ENCODE data around the gene FXN. TPM values are rescaled to one million over a fixed set of nuclear protein-coding genes. Genes with fewer than 3 reads are reported as not detected.

The FXN gene
- total RNA-seq, 2 experiments from 2014 or later: 14.1 to 15.2 TPM

DNA sequence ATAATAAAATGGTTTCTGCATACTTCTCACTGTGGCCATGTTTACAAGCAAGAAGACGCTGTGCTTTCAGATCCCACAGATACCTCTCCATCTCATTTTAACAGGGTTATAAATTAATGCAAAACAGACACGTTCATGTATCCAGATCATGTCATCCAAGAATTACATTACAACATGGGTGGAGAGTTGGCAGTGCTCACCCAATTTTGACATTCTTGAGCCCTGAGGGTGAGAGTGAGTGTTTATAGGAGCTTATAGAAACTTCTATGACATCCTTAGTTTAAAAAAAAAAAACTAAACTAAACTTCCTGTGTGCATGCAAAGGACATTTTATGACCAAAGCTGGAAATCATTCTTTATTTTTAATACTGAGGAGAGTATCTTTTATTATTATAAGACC is 30.7 kb upstream of the FXN start:
- H3K27me3 Mint-ChIP-seq: peaks cover 7% of the 10 kb centered on the region
- H3K4me3 Mint-ChIP-seq: no peak overlapping the region
- ChIA-PET CTCF (interaction anchor here (1.1 to 1.4 kb wide), 3 partner anchors 10 to 421 kb away, joined by 3 to 4 read pairs (median 3); no protein-coding TSS in a partner anchor), POLR2A (no interaction called here)
- no peaks in the 10 kb centered on the region for H3K9me3 Mint-ChIP-seq
- no peaks in the 10 kb centered on the region for H3K4me1 Mint-ChIP-seq (ENCODE audit: low read depth)
- no peak for DNase-seq
- intact Hi-C loops (cut with micrococcal nuclease): no loop called here
- no peak overlapping the region for H3K27ac Mint-ChIP-seq
- no peaks in the 10 kb centered on the region for H3K36me3 Mint-ChIP-seq

DNA sequence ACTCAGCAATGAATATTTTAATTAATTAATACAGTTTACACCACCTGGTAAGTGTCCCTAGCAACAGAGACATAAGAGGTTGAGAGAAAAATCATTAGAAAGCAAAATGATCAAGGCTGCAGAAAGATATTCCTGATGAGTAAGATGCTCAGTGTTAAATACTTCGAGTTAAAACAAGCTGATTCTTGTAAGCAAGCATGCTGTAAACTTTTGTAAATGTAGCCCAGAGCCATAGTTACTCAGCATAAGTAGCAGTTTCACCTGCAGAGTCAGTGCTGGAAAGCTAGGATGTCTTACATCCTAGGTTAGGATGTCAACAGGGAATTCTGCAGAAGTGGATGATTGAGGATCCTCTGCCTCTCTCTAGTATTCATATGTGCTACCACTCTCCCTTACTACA is 25.8 kb upstream of the FXN start:
- Mint-ChIP-seq H3K4me3 (no peak overlapping the region), H3K9me3 (no peaks in the 10 kb centered on the region), H3K27ac (no peak overlapping the region), H3K36me3 (no peaks in the 10 kb centered on the region), H3K27me3 (peaks cover 12% of the 10 kb centered on the region), H3K4me1 (ENCODE audit: low read depth) (peaks cover 9% of the 10 kb centered on the region)
- ChIA-PET CTCF (interaction anchor here (1.6 to 2.6 kb wide), 2 partner anchors 10 to 26 kb away, joined by 4 to 9 read pairs; partner anchors contain the start of gene FXN), POLR2A (no interaction called here)
- intact Hi-C loops (cut with micrococcal nuclease): no loop called here
- no peak for DNase-seq

DNA sequence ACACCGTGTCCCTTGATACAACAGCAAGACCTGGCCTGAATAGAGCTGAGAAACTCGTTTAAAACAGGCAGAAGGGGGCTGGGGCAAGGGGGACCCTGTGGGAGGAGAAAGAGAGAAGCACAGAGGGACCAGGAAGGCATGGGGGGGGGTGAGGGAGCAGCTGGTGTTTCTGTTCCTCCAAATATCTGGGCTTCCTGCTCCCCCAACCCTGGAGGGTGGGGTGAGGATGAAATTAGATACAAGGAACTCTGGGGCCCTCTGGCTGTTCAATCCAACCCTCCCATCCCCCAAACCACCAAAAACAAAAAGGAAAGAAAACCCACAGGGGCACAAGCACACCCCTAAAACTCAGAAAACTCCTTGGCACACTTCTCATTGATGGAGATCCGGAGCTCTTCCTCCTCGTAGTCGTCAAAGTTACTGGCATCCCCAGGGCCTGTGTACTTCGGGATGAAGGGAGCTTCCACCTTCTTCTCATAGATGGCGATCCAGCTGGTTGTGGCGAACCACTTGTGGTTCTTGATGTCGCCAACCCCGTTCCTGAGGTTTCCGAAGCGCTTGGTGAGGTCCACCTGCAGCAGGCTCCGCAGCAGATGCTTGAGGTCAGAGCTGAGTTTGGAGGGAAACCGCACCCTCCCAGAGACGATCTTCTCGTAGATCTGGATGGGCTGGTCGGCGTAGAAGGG is 22.7 kb upstream of the FXN start:
- intact Hi-C loops (cut with micrococcal nuclease): no loop called here
- no peak for DNase-seq
- ChIA-PET CTCF (no interaction called here), POLR2A (no interaction called here)
- no peaks in the 10 kb centered on the region for H3K36me3 Mint-ChIP-seq
- peaks cover 9% of the 10 kb centered on the region for H3K4me1 Mint-ChIP-seq (ENCODE audit: low read depth)
- H3K4me3 Mint-ChIP-seq: no peak overlapping the region
- no peaks in the 10 kb centered on the region for H3K9me3 Mint-ChIP-seq
- peaks cover 10% of the 10 kb centered on the region for H3K27me3 Mint-ChIP-seq
- H3K27ac Mint-ChIP-seq: no peak overlapping the region

DNA sequence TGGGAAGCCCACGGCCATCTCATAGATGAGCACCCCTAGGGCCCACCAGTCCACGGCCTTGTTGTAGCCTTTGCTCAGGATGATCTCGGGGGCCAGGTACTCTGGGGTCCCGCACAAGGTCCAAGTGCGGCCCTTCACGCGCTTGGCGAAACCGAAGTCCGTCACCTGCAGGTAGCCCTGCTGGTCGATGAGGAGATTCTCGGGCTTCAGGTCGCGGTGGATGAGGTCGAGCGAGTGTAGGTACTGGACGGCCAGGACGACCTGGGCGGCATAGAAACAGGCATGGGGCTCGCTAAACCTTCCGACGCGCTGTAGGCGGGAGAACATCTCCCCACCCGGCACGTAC is 22.2 kb upstream of the FXN start:
- H3K36me3 Mint-ChIP-seq: no peaks in the 10 kb centered on the region
- CTCF ChIA-PET: no interaction called here
- DNase-seq: no peak

DNA sequence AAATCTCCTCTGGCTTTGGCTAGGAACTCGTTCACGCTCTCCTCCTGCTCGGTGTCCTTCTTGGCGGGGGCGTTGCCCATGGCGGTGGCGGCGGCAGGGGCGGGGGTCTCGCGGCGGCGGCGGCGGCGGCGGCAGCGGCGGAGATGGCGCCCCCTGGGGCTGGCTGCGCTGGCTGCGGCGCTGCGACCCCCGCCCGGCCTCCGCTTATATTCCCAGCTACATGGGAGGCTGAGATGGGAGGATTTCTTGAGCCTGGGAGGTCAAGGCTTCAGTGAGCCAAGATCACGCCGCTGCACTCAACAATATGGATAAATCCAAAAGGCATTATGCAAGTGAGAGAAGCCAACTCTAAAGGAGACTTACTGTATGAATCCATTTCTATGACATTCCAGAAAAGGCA is 21.5 kb upstream of the FXN start, which contains the start of gene PRKACG:
Gene PRKACG (minus strand): TSS at position 101 of the 400 bp plus-strand sequence. CDS start 21 bp downstream, at position 80.
- Mint-ChIP-seq H3K4me1 (ENCODE audit: low read depth) (peaks cover 13% of the 10 kb centered on the region), H3K27ac (no peak within 1 kb of the TSS), H3K4me3 (no peak within 1 kb of the TSS), H3K9me3 (no peaks in the 10 kb centered on the region), H3K36me3 (no peaks in the 10 kb centered on the region), H3K27me3 (peaks cover 7% of the 10 kb centered on the region)
- intact Hi-C loops (cut with micrococcal nuclease): no loop called here
- DNase-seq: no peak
- ChIA-PET CTCF (no interaction called here), POLR2A (no interaction called here)

More for the DNA sequence above, 22.2 kb upstream of the FXN start:
- Mint-ChIP-seq H3K9me3 (no peaks in the 10 kb centered on the region), H3K27ac (no peak overlapping the region), H3K4me1 (ENCODE audit: low read depth) (peaks cover 9% of the 10 kb centered on the region), H3K27me3 (peaks cover 7% of the 10 kb centered on the region), H3K4me3 (no peak overlapping the region)
- intact Hi-C loops (cut with micrococcal nuclease): no loop called here
- POLR2A ChIA-PET: no interaction called here

DNA sequence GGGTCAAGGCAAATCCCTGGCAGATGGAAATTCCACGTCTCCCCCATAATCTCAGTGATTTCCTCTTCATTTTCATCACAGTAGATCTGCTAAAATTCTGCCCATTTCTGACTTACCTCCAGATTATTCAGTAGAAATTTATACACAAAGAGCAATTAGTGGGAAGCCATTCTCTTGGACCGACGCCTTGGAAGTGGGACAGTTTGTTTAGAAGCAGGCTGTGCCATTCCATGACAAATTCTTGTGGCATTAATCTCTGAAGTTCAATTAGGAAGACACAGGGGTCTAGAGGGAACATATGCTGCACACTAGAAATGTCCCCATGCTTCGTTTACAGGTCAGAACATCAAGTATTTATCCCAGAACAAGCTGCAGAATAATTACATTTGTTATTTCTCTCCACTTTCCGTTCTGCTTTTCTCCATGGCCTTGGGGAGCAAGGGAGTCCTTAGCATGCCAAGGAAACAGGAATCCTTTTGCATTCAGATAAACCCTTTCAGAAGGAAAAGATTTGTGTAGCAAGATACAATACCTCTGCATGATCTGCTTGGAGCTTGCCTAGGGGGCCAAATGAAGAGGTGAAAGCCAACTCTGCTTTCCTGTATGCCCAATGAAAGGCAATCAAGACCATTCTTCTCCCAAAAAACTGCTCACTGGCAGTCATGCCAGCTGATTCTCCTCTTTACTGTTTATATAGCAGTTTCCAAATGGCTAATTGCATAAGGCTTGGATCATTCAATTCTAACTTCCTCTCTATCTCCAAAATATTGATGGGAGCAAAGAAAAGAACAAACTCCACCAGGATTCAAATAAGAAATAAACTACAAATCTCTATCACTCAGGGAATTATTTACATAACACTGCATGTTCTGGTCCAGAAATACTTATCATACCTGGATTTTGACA is 19.1 kb upstream of the FXN start:
- intact Hi-C loops (cut with micrococcal nuclease): no loop called here
- Mint-ChIP-seq H3K36me3 (no peaks in the 10 kb centered on the region), H3K27me3 (peaks cover 6% of the 10 kb centered on the region), H3K27ac (no peak overlapping the region), H3K9me3 (no peaks in the 10 kb centered on the region), H3K4me1 (ENCODE audit: low read depth) (peaks cover 26% of the 10 kb centered on the region), H3K4me3 (no peak overlapping the region)
- DNase-seq: no peak
- ChIA-PET CTCF (interaction anchor here (1.2 to 1.7 kb wide), 4 partner anchors 10 to 431 kb away, joined by 3 to 6 read pairs (median 3); no protein-coding TSS in a partner anchor), POLR2A (no interaction called here)

DNA sequence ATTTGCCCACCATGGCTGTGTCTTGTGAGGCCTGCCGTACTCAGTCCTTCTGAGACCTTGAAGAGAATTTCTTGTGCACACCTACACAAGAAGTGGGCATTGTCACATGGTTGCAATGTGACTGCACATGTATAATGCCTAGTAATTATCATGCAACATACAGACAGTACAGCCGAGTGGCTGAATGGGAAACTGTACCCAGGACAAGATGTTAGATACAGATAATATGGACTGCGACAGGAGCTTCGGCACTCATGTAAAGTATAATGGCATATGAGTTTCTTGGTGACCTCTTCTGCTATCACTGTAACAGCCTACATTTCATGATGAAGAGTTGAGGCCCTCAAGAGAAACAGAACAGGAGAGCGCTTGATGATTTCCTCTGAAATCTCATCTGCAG is 16.8 kb upstream of the FXN start:
- CTCF ChIA-PET: interaction anchor here (0.9 to 2.3 kb wide), 2 partner anchors 8 to 17 kb away, joined by 4 to 11 read pairs; partner anchors contain the start of gene FXN
- no peak for DNase-seq
- Mint-ChIP-seq H3K9me3 (no peaks in the 10 kb centered on the region), H3K4me3 (no peak overlapping the region), H3K27me3 (peaks cover 3% of the 10 kb centered on the region), H3K36me3 (no peaks in the 10 kb centered on the region), H3K4me1 (ENCODE audit: low read depth) (peaks cover 17% of the 10 kb centered on the region), H3K27ac (no peak overlapping the region)
- intact Hi-C loops (cut with micrococcal nuclease): no loop called here
- POLR2A ChIA-PET: no interaction called here

DNA sequence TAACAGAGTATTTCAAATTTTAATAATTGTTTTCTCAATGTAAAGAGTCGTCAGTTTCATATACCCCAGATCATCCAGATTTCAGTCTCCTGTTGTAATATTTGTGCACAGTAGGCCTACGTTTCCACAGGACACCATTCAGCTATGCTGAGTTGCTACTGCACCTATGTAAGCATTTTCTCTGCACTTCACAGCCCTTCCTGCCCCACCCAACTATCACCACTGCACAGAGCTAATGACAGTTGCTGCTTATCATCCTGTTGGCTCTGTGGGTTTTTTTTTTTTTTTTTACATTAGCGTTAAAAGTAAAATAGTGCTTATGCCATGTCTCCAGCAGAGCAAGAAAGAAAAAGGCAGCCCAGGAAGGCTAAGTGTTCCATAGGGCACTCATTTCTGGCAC is 15.7 kb upstream of the FXN start:
- no peak overlapping the region for H3K27ac Mint-ChIP-seq
- no peaks in the 10 kb centered on the region for H3K36me3 Mint-ChIP-seq
- no peaks in the 10 kb centered on the region for H3K9me3 Mint-ChIP-seq
- peak; percentile 21 for DNase-seq
- no peak overlapping the region for H3K4me3 Mint-ChIP-seq
- intact Hi-C loops (cut with micrococcal nuclease): no loop called here
- peaks cover 17% of the 10 kb centered on the region for H3K4me1 Mint-ChIP-seq (ENCODE audit: low read depth)
- POLR2A ChIA-PET: no interaction called here
- H3K27me3 Mint-ChIP-seq: no peaks in the 10 kb centered on the region
- CTCF ChIA-PET: interaction anchor here (1.1 to 2.3 kb wide), 2 partner anchors 13 to 16 kb away, joined by 4 to 11 read pairs; partner anchors contain the start of gene FXN

DNA sequence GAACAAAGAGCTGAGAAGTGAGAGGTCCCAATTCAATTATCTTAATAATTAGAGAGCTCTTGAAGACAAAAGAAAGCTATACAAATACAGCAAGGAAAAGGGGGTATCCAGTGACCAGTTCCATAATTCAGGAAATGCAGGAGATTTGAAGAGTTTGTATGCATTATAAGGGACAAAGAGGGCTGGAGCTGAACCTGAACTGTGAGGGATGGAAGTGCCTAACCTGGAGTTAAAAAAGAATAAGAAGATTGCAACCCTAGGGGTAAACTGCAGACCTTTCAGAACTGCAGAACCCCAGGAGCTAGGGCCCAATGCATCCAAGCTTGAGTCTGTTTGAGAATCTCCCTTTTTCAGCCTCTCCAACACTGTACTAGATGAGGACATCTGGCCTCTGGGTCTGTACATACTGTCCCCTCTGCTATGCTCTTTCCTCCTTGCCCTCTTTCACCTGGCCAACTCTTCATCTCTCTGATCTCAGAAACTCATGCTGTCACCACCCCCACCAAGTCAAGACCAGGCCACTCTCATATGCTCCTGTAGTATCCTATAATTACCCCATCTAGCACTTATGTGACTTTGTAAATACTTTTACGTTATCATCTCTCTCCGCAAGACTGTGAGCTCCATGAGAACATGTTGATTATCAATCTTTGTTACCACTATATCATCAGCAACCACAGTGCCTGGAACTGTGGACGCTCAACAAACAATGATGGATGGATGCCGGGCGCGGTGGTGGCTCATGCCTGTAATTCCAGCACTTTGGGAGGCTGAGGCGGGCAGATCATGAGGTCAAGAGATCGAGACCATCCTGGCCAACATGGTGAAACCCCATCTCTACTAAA is 15.0 kb upstream of the FXN start:
- H3K4me3 Mint-ChIP-seq: no peak overlapping the region
- H3K4me1 Mint-ChIP-seq (ENCODE audit: low read depth): peaks cover 17% of the 10 kb centered on the region
- no peak for DNase-seq
- H3K36me3 Mint-ChIP-seq: no peaks in the 10 kb centered on the region
- intact Hi-C loops (cut with micrococcal nuclease): no loop called here
- H3K9me3 Mint-ChIP-seq: no peaks in the 10 kb centered on the region
- no peaks in the 10 kb centered on the region for H3K27me3 Mint-ChIP-seq
- ChIA-PET CTCF (interaction anchor here (1.1 to 2.3 kb wide), 2 partner anchors 12 to 15 kb away, joined by 4 to 11 read pairs; partner anchors contain the start of gene FXN), POLR2A (no interaction called here)
- H3K27ac Mint-ChIP-seq: no peak overlapping the region

DNA sequence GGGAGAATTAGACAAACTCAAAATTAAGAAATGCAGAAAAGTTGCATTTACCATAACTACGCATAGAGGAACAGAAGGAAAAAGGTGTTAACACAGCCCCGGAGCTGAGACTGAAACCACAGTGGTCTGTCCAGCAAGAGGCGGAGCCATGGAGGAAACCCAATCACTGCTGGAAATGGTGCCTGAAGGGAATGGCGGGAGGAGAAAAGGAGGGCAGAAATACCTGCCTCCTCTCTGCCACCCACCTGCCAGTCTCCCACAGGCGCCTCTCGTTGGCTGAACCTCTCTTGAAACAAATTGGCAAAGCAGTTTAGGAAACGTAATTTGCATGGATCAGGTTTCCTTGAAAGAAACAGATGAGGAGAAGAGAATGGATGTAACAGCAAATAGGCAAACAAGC is 11.9 kb upstream of the FXN start:
- peaks cover 28% of the 10 kb centered on the region for H3K4me1 Mint-ChIP-seq (ENCODE audit: low read depth)
- ChIA-PET CTCF (interaction anchor here (1.9 kb wide), 1 partner anchor 440 kb away, joined by 6 read pairs; no protein-coding TSS in a partner anchor), POLR2A (no interaction called here)
- H3K9me3 Mint-ChIP-seq: no peaks in the 10 kb centered on the region
- no peak overlapping the region for H3K27ac Mint-ChIP-seq
- H3K4me3 Mint-ChIP-seq: no peak overlapping the region
- intact Hi-C loops (cut with micrococcal nuclease): no loop called here
- no peaks in the 10 kb centered on the region for H3K36me3 Mint-ChIP-seq
- no peaks in the 10 kb centered on the region for H3K27me3 Mint-ChIP-seq
- DNase-seq: no peak

DNA sequence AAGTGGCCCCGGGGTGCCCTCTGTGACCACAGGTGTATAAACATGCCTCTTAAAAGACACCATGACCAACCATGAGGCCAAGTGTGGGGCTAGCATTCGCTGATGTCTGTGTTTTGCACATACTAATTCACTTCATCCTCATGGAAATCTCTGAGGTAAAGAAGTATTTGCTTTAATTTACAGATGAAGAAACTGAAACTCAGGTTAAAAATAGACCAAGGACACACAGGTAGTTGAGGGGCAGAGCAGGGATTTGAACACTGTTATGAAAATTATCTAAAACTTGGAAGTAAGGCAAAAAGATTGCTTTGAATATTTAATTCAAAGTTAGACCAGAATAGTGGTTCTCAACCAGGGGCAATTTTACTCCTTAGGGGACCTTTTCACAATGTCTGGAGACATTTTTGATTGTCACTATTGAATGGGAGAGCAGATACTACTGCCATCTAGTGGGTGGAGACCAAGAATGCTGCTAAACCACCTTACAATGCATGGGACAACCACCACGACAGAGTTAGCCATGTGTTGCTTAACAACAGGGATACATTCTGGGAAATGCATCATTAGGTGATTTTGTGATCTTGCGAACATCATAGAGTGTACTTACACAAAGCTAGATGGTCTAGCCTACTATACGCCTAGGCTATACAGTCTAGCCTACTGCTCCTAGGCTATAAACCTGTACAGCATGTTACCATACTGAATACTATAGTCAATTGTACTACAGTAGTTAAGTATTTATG is 8.0 kb upstream of the FXN start:
- no peak overlapping the region for H3K4me3 Mint-ChIP-seq
- intact Hi-C loops (cut with micrococcal nuclease): loop anchor here (1.0 to 5.0 kb wide), 5 partner anchors 29 to 443 kb away; partner anchors contain the start of gene PIP5K1B
- H3K36me3 Mint-ChIP-seq: no peaks in the 10 kb centered on the region
- no peaks in the 10 kb centered on the region for H3K27me3 Mint-ChIP-seq
- peaks cover 6% of the 10 kb centered on the region for H3K9me3 Mint-ChIP-seq
- H3K27ac Mint-ChIP-seq: peak overlapping the region; percentile 40
- CTCF ChIA-PET: interaction anchor here (1.0 to 1.7 kb wide), 5 partner anchors 11 to 444 kb away, joined by 3 to 6 read pairs (median 3); no protein-coding TSS in a partner anchor
- peaks cover 32% of the 10 kb centered on the region for H3K4me1 Mint-ChIP-seq (ENCODE audit: low read depth)
- DNase-seq: peak; percentile 39
- POLR2A ChIA-PET: no interaction called here

All from activated CD4-positive, alpha-beta memory T cell treated with anti-CD3 and anti-CD28 coated beads for 36 hours (primary cell).